D721Med (cell line): ENCODE results near the gene CCNL1.
"Not testable (repeated sequence)": the region's sequence is repeated elsewhere in the genome, so short reads cannot be mapped to it uniquely, and the experiment has no call there.

Source experiments
- DNase-seq: peaks from one replicate; pipeline ENCODE4 v3.0.0; 2011; ENCODE audit warnings: low spot score; ENCODE audit not compliant: insufficient read length
- FAIRE-seq: peaks from 2 replicates; lab custom pipeline; 2011; peaks lifted over from hg19 to GRCh38; lab: Jason Lieb, UNC
- TF ChIP-seq, protein P1 (sequence below): IDR thresholded peaks from 2 replicates; pipeline ENCODE4 v1.5.1; 2012; ENCODE audit warnings: mild to moderate bottlenecking, control low read depth; ENCODE audit not compliant: insufficient read depth; ENCODE audit errors: missing control alignments

CCNL1 gene

DNA sequence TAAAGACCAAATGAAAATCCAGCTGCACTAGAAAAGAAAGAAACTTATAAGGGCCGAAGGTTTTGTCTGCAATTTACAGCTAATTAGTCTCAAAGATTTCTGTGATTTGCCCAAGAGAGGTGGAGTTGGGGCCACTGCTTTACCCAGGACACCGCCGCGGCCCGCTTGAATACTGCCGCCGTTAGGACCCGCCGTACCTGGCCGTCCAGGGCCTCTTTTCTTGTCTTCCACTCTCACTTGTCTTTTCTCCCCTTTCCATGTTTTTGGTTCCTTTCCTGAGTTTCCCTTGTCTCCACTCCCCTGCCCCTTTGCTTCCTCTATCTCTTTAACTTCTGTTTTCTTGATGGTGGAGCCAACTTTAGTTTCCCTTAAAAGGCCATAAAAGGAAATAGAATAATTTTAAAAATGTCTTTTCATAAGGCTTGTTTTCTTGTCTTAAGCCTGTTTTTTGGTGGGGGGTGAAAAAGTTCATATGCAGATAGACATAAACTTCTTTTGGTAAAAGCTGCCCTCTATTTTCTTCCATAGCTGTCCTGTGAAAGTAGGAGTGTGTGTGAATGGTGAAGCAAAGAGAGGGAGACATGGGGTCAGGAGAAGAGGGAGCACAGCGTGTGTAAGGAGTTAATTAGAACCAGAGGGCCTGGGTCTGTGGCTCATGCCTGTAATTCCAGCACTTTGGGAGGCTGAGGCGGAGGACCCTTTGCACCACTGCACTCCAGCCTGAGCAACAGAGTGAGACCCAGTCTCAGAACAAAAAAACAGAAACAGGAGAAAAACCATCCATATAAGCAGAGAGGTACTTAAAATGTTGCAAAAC lies 16.0 kb upstream of the CCNL1 start:
- FAIRE-seq (no peak), DNase-seq (no peak)
- TF ChIP-seq, protein P1, sequence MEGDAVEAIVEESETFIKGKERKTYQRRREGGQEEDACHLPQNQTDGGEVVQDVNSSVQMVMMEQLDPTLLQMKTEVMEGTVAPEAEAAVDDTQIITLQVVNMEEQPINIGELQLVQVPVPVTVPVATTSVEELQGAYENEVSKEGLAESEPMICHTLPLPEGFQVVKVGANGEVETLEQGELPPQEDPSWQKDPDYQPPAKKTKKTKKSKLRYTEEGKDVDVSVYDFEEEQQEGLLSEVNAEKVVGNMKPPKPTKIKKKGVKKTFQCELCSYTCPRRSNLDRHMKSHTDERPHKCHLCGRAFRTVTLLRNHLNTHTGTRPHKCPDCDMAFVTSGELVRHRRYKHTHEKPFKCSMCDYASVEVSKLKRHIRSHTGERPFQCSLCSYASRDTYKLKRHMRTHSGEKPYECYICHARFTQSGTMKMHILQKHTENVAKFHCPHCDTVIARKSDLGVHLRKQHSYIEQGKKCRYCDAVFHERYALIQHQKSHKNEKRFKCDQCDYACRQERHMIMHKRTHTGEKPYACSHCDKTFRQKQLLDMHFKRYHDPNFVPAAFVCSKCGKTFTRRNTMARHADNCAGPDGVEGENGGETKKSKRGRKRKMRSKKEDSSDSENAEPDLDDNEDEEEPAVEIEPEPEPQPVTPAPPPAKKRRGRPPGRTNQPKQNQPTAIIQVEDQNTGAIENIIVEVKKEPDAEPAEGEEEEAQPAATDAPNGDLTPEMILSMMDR, result no peak

DNA sequence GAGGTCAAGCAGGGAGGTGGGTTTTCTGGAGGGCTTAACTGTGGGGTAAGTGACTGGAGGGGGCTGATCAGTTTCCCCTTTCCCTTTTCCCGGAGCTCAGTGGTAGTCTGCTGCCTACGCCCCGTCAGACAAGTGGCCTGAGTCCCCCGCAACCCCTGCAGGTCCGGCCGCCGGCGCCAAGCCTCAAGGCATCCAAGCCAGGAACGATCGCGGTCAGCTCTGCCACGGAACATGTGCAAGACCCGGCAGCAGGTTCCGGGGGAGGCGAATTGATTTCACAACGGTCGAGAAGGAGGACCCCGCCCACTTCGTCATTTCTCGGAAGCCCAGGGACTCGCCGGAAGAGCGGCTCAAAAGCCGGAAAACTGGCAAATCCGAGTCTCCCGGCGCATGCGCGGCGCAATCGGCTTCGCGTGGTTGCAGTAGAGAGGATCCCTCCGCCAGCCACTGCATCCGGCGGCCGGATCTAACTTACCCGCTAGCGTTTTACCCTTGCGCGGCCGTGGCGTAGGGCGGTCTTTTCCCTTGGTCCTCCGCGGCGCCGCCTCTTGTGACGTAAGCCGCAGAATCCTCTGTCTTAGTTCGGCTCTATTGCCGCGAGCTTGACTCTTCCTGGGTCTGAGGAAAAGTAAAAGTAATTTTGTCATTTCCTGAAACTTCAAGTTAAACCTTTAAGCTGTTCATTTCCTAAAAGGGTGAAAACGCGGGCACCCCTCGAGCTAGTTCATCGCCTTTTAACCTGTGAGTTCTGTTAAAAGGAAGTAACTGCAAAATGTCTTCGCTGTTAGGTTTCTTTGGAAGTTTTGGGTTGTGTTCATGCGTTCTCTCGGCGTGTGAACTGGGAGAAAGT lies 14.9 kb upstream of the CCNL1 start:
- peak; percentile 61 for DNase-seq
- TF ChIP-seq, protein P1, result no peak
- FAIRE-seq, result no peak

DNA sequence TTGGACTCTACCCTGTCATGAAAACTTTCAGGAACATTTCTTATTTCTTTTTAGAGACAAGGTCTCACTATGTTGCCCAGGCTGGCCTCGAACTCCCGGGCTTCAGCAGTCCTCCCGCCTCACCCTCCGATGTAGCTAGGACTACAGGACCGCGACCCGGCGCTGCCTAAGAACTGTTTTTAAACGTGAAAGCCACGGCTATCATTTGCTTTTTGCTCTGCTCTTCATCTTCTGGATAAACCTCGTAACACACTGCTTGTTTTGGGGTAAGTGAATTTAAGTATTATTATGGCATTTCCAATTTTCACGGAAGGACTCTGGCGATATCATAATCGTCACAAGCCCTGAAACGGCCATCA lies 14.3 kb upstream of the CCNL1 start:
- DNase-seq, result no peak

DNA sequence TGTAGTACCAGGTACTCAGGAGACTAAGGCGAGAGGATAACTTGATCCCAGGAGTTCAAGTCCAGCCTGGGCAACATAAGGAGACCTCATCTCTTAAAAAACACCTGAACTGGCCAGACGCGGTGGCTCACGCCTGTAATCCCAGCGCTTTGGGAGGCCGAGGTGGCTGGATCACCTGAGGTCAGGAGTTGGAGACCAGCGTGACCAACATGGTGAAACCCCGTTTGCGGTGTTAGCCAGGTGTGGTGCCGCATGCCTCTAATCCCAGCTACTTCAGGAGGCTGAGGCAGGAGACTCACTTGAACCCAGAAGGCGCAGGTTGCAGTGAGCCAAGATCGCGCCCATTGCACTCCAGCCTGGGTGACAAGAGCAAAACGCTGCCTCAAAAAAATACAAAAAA lies 13.4 kb upstream of the CCNL1 start:
- not testable (repeated sequence) for DNase-seq, FAIRE-seq

More for the DNA sequence above, 14.3 kb upstream of the CCNL1 start:
- TF ChIP-seq, protein P1, result no peak
- no peak for FAIRE-seq

DNA sequence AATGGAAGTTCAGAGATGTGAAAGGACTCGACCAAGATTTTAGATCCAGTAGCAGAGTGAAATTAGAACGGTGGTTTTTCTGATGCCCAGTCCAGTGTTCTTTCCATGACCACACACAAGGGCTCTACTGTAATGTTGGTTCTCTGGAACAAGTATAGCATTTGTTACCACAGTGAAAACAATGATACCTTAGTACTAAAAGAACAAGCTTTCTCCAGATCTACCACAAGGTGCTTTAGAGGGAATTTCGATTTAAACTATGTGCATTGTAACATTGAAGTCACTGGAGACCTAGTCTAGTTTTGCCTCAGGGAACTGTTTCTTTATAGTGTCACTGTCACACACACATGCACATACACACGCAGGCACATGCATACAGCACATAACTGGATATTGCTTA lies 12.8 kb upstream of the CCNL1 start:
- TF ChIP-seq, protein P1, result no peak
- no peak for DNase-seq
- no peak for FAIRE-seq

DNA sequence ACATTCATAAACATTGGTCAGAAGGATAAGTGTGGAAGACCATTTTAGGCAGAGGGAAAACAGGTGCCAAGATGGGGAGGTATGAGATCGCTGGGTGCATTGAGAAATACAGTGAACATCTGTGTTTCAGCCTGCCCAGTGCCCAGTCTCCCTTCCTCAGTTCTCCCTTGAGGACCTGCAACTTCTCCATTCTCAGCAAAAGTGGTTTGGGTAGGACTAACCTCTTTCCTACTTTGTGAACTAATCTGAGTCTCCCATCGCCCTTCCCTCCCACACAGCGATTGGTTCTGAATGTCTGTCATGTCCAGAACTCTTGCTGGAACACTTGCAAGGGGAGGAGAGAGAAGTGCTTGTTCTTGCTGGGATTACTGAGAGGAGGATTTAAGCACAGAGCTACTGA lies 10.9 kb upstream of the CCNL1 start:
- TF ChIP-seq, protein P1, result no peak
- DNase-seq, result no peak
- FAIRE-seq, result no peak

DNA sequence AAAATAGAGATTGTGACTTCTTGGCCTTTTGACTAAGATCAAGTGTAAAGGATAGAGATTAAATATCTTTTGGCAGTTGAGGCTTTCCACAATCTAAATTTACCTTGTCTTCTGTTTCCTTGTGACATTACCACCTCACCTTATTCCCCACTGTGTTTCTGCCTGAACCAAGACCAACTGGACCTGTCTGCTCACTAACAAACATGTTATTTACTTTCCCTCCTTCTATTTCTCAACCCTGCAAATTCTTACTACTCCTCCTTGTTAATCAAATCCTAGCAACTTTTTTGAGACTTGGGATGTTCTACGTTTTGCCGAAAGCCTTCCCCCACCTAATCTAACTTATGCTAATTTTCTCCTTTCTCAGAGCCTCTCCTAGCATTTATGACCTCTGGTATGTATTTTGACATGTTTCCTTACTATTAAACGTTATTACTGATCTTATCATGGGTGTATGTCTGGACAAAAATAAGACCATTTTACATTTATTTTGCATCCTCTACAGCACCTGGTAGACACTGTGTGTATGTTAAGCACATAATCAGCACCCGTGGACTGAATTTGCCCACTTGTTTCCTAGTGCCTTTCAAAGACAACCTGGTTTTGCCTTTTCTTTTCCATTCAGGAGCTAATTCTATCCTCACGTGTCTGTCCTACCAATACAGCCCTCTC lies 7.6 kb upstream of the CCNL1 start:
- no peak for FAIRE-seq
- DNase-seq, result no peak
- TF ChIP-seq, protein P1, result no peak
